Measurements from ENCODE around the gene RPRD1B.
"Not testable (repeated sequence)": the region's sequence is repeated elsewhere in the genome, so short reads cannot be mapped to it uniquely, and the experiment has no call there.

RPRD1B gene

DNA sequence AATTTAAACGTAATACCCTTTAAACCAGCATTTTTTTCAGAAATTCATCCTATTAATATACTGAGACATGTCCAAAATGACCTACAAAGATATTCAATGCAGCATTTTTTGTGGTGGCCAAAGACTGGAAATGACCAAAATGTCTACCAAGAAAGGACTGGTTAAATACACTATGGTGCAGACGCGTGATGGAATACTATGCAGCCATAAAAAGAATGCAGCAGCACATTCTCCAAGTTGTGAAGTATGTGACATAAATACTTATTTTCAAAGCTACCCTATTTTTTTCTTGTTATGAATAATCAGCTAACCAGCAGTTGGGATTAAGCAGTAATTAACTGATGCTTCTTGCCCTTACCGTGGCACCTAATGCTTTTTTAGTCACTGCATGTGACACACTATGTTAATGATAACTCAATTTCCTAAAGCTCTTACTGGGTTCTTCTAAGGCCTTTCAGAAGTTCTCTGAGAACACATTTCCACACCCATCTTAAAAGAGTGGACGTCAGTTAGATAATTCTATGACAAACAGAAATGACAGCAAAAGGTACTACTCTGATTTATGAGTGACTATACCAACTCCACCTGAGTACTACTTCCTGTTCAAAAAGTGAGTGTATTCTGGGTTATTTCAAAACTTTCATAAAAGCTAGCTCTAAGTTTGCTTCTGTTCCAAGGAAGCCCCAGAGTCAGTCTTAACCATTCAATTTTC is 25.2 kb upstream of the RPRD1B start:
- no peak overlapping the region for H3K4me3 ChIP-seq (ENCODE audit: low read length)
- no peak overlapping the region for H3K27ac ChIP-seq (ENCODE audit: low read length)
- H3K9me3 ChIP-seq (ENCODE audit: insufficient read depth, low read length): no peaks in the 10 kb centered on the region
- peaks cover 39% of the 10 kb centered on the region for H4K20me1 ChIP-seq (ENCODE audit: insufficient read depth, low read length)
- no peak overlapping the region for H3K4me2 ChIP-seq (ENCODE audit: low read length)
- peaks cover 81% of the 10 kb centered on the region for H3K36me3 ChIP-seq (replicated peaks; ENCODE audit: low read depth, low read length)
- no peak overlapping the region for H2AFZ ChIP-seq (ENCODE audit: low read depth, low read length)
- no peaks in the 10 kb centered on the region for H3K4me1 ChIP-seq (ENCODE audit: low read length)
- H3K27me3 ChIP-seq (ENCODE audit: low read depth, low read length): no peaks in the 10 kb centered on the region
- TF ChIP-seq EZH2phosphoT487 (IDR thresholded peaks at IDR 0.05; ENCODE audit: low read depth): no peak
- TF ChIP-seq, protein P1, sequence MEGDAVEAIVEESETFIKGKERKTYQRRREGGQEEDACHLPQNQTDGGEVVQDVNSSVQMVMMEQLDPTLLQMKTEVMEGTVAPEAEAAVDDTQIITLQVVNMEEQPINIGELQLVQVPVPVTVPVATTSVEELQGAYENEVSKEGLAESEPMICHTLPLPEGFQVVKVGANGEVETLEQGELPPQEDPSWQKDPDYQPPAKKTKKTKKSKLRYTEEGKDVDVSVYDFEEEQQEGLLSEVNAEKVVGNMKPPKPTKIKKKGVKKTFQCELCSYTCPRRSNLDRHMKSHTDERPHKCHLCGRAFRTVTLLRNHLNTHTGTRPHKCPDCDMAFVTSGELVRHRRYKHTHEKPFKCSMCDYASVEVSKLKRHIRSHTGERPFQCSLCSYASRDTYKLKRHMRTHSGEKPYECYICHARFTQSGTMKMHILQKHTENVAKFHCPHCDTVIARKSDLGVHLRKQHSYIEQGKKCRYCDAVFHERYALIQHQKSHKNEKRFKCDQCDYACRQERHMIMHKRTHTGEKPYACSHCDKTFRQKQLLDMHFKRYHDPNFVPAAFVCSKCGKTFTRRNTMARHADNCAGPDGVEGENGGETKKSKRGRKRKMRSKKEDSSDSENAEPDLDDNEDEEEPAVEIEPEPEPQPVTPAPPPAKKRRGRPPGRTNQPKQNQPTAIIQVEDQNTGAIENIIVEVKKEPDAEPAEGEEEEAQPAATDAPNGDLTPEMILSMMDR (IDR thresholded peaks at IDR 0.05; ENCODE audit: low read depth, low read length): no peak
- H3K9ac ChIP-seq (ENCODE audit: low read length): no peak overlapping the region
- H3K79me2 ChIP-seq (ENCODE audit: low read length): peaks cover 67% of the 10 kb centered on the region

DNA sequence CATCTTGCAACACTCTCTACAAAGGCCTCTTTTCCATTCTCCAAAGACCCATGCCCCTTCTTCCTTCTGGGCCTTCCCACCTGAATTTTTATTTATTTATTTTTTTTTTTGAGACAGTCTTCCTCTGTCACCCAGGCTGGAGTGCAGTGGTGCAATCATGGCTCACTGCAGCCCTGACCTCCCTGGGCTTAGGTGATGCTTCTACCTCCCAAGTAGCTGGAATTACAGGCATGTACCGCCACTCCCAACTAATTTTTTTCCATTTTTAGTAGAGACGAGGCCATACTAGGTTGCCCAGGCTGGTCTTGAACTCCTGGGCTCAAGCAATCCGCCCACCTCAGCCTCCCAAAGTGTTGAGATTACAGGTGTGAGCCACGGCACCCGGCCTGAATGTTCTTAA is 24.1 kb upstream of the RPRD1B start:
- H3K4me3 ChIP-seq (ENCODE audit: low read length); H3K27me3 ChIP-seq (ENCODE audit: low read depth, low read length); H3K27ac ChIP-seq (ENCODE audit: low read length); H3K9me3 ChIP-seq (ENCODE audit: insufficient read depth, low read length); H2AFZ ChIP-seq (ENCODE audit: low read depth, low read length); H3K9ac ChIP-seq (ENCODE audit: low read length); H3K4me2 ChIP-seq (ENCODE audit: low read length); H3K4me1 ChIP-seq (ENCODE audit: low read length): not testable (repeated sequence)
- H3K79me2 ChIP-seq (ENCODE audit: low read length): peaks cover 73% of the 10 kb centered on the region
- peaks cover 37% of the 10 kb centered on the region for H4K20me1 ChIP-seq (ENCODE audit: insufficient read depth, low read length)
- H3K36me3 ChIP-seq (replicated peaks; ENCODE audit: low read depth, low read length): peaks cover 85% of the 10 kb centered on the region

DNA sequence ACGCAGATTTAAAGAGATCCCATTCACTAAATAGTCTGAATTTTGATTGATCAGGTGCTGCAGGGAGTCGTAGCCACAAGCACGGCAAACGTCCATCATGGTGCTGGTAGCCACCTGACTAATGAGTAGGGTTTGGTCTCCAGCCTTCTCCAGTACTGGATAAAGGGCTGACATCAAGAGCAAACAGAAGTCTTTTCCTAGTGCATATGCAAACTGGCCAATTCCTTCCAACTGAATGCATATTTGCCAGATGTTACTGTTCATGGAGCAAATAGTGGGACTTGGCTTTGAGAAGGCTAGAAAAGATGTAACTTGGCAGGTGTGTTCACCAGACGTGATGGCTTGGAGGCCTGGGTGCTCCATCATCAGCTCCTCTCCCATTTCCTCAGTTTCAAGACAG is 21.9 kb upstream of the RPRD1B start:
- Histone ChIP-seq H3K4me1 (ENCODE audit: low read length) (no peaks in the 10 kb centered on the region), H3K9ac (ENCODE audit: low read length) (no peak overlapping the region), H3K4me3 (ENCODE audit: low read length) (no peak overlapping the region), H4K20me1 (ENCODE audit: insufficient read depth, low read length) (peaks cover 41% of the 10 kb centered on the region), H2AFZ (ENCODE audit: low read depth, low read length) (no peak overlapping the region), H3K9me3 (ENCODE audit: insufficient read depth, low read length) (no peaks in the 10 kb centered on the region), H3K4me2 (ENCODE audit: low read length) (no peak overlapping the region), H3K36me3 (replicated peaks; ENCODE audit: low read depth, low read length) (peaks cover 86% of the 10 kb centered on the region), H3K27me3 (ENCODE audit: low read depth, low read length) (no peaks in the 10 kb centered on the region), H3K27ac (ENCODE audit: low read length) (no peak overlapping the region), H3K79me2 (ENCODE audit: low read length) (peaks cover 82% of the 10 kb centered on the region)
- TF ChIP-seq, protein P1 (IDR thresholded peaks at IDR 0.05; ENCODE audit: low read depth, low read length): no peak
- no peak for TF ChIP-seq EZH2phosphoT487 (IDR thresholded peaks at IDR 0.05; ENCODE audit: low read depth)

DNA sequence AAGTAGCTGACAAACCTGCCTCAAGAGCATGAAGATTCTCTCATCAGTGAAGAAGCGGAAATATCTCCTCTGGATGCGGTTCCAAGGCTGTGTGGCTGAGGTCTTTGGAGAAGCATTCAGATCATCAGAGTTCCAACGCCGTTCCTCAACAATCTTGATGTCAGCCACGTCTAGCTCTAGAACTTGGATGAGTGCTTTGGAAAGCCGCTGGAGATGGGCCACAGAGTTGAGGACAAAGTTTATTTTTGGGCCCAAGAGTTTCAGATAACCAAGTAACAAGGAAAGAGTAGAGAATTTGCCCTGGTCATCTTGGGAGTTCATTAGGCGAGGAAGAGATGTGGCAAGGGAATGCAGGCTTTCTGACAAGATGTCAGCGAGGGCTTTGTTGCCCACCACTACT is 21.2 kb upstream of the RPRD1B start:
- H3K27me3 ChIP-seq (ENCODE audit: low read depth, low read length): no peaks in the 10 kb centered on the region
- no peak overlapping the region for H3K9ac ChIP-seq (ENCODE audit: low read length)
- H3K36me3 ChIP-seq (replicated peaks; ENCODE audit: low read depth, low read length): peaks cover 87% of the 10 kb centered on the region
- no peak overlapping the region for H2AFZ ChIP-seq (ENCODE audit: low read depth, low read length)
- peaks cover 39% of the 10 kb centered on the region for H4K20me1 ChIP-seq (ENCODE audit: insufficient read depth, low read length)
- H3K4me2 ChIP-seq (ENCODE audit: low read length): no peak overlapping the region
- H3K9me3 ChIP-seq (ENCODE audit: insufficient read depth, low read length): no peaks in the 10 kb centered on the region
- H3K79me2 ChIP-seq (ENCODE audit: low read length): peaks cover 82% of the 10 kb centered on the region
- TF ChIP-seq EZH2phosphoT487 (IDR thresholded peaks at IDR 0.05; ENCODE audit: low read depth): no peak
- TF ChIP-seq, protein P1 (IDR thresholded peaks at IDR 0.05; ENCODE audit: low read depth, low read length): no peak
- H3K4me1 ChIP-seq (ENCODE audit: low read length): no peaks in the 10 kb centered on the region
- no peak overlapping the region for H3K4me3 ChIP-seq (ENCODE audit: low read length)
- H3K27ac ChIP-seq (ENCODE audit: low read length): no peak overlapping the region

Measured in OCI-LY3 (cell line).